GM18502 (cell line): ENCODE results near the gene KDM5D.

ENCODE experiments used
- ATAC-seq: cut with Tn5 transposase; IDR thresholded peaks from one replicate; pipeline ENCODE4 v1.9.1; 2021; ENCODE audit warnings: mild to moderate bottlenecking; ENCODE audit not compliant: unreplicated experiment, poor library complexity

Gene KDM5D

GRCh38 chrY:19744381-19745378, at the start of gene KDM5D:
Gene KDM5D, minus strand, starts transcription at chrY:19744726. Its CDS starts 192 bp downstream, at chrY:19744534.
- no peak for ATAC-seq

- no peak for ATAC-seq
Observed at GRCh38 chrY:19768375-19768774, 23.8 kb upstream of the KDM5D start.

DNA sequence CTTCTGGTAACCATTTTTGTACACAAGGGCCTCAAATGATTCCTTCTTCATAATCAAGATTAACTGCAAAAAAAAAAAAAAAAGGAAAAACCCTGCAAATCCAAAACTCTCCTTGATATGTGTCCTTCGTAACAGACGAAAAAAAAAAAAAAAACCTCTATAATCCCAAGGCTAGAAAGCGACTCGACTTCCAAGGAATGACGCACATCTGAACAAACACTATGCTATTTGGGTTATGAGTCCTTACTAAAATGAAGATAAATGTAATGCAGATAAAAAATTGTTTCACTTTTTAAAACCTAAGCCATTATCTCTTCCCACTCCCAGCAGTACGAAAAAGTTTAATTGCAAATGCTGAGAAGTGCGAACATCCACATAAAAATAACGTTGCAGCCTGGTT, 1.2 kb downstream of the KDM5D start:
- no peak for ATAC-seq

- no peak for ATAC-seq
Observed at GRCh38 chrY:19742153-19742552, 2.4 kb downstream of the KDM5D start.

DNA sequence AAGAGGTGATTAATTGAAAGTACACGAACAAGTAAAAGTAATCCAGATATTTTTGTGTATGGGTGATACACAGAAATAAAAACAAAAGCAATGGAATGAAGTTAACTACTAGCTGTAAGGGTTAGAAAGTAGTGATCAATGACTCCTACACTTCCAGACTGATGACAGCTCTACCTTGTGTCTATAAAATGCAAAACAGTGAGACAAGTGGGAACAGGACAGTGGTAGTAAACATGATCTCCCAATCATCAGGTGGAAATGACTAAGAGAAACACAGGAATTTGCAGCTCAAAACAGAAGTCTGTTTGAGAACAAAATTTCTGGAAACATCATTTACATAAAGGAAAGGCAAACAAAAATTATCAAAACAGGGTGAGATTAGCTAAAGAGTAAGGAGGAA, 10.1 kb downstream of the KDM5D start:
- no peak for ATAC-seq

DNA sequence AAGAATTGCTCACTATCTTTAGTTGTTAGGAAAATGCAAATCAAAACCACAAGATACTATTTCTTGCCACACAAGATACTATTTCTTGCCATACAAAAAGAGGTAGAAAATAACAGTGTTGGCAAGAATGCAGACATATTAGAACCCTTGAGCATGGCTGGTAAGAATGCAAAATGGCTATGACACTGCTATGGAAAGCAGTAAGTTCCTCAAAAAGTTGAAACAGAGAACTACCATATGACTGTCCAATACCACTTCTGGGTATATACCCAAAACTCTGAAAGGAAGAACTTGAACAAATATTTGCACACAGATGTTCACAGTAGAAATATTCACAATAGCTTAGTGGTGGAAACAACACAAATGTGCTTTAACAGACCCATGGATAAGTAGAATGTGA, 26.6 kb downstream of the KDM5D start:
- no peak for ATAC-seq

DNA sequence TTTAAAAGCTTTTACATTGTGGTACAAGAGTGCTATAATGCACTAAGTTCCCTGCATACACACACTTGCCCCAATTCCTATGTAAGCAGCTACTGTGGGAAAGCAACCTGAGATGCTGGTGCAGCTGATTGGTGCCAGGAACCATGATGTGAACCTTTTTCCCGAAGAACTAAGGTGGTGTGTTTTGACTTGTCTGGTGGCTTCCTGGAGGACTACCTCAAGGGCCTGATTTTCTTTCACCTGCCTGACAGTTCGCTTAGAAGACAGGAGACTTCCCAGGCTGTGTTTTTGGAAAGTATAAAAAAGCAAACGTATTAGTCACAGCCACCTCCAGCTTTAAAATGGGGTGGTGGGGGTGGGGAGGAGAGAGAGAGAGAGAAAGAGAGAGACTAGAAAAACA, 27.4 kb downstream of the KDM5D start:
- no peak for ATAC-seq

GRCh38 chrY:19715226-19715625, 29.3 kb downstream of the KDM5D start:
- no peak for ATAC-seq

DNA sequence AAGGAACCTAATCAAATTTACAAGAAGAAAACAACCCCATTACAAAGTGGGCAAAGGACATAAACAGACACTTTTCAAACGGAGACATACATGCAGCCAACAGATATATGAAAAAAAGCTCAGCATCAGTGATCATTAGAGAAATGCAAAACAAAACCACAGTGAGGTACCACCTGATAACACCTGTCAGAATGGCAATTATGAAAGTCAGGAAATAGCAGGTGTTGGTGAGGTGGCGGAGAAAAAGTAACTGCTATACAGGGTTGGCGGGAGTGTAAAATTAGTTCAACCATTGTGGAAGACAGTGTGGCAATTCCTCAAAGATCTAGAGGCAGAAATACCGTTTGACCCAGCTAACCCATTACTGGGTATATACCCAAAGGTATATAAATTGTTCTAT, 31.1 kb downstream of the KDM5D start:
- ATAC-seq = no peak

DNA sequence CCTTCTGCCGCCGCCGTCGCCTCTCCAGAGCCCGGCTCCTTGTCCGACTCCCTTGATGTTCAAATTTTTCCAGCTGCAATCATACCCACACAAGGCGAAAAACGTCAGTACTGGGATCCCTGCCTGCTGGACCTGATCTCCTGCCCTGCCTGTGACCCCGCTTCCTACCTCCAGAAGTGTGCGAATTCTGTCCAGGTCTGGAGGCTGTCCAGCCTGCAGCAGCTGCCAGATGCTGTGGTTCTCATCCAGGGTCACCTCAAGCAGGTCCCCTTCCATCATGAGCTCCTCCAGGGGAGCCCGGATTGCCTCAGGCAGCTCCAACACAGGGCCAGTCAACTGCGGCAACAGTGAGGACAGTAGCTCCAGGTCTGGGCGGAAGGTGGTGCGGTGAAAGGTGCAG, 38.3 kb downstream of the KDM5D start:
- no peak for ATAC-seq

GRCh38 chrY:19698495-19698894, 46.0 kb downstream of the KDM5D start:
- ATAC-seq = no peak

GRCh38 chrY:19680821-19681220, 63.7 kb downstream of the KDM5D start:
- ATAC-seq = no peak
